Astrocyte (in vitro differentiated cells and primary cell): ENCODE results near the gene SNCB.

Experiments
- CTCF ChIP-seq: IDR thresholded peaks from 2 replicates; pipeline ENCODE4 v1.5.1; 2011; ENCODE audit warnings: low read depth, mild to moderate bottlenecking, inconsistent platforms, low read length, moderate library complexity; ENCODE audit not compliant: insufficient read depth
- EZH2 ChIP-seq: IDR thresholded peaks from 2 replicates; pipeline ENCODE4 v1.6.1; 2012; ENCODE audit warnings: mild to moderate bottlenecking, low read length, inconsistent platforms; ENCODE audit not compliant: insufficient read depth

GRCh38 chr5:176618783-176619182, 11.6 kb downstream of the SNCB start:
- TF ChIP-seq CTCF (no peak), EZH2 (no peak)
